Neural cell (in vitro differentiated cells): ENCODE results near the gene HOMEZ.

ENCODE experiments used
- CTCF ChIP-seq: fragments of 450-650 bp; IDR thresholded peaks from 2 replicates; pipeline ENCODE4 v1.5.1; 2014; ENCODE audit warnings: antibody characterized with exemption, mild to moderate bottlenecking, moderate library complexity; ENCODE audit not compliant: poor library complexity, severe bottlenecking
- SMC3 ChIP-seq: fragments of 450-650 bp; conservative IDR thresholded peaks from 2 replicates; pipeline ENCODE4 v1.6.1; 2014; ENCODE audit warnings: antibody characterized with exemption, mild to moderate bottlenecking, moderate library complexity; ENCODE audit not compliant: poor library complexity
- TAF1 ChIP-seq: IDR thresholded peaks from 2 replicates; pipeline ENCODE4 v1.6.1; 2012; ENCODE audit warnings: low read depth

- TF ChIP-seq CTCF (no peak), TAF1 (no peak), SMC3 (no peak)
Measured at GRCh38 chr14:23269193-23269592, 16.7 kb downstream of the HOMEZ start.
